ENCODE data around the gene ADPRHL1. TPM values are rescaled to one million over a fixed set of nuclear protein-coding genes. Genes with fewer than 3 reads are reported as not detected.

Gene ADPRHL1
- polyA plus RNA-seq, 1 donor from 2014 or later, result 0.19 TPM

DNA sequence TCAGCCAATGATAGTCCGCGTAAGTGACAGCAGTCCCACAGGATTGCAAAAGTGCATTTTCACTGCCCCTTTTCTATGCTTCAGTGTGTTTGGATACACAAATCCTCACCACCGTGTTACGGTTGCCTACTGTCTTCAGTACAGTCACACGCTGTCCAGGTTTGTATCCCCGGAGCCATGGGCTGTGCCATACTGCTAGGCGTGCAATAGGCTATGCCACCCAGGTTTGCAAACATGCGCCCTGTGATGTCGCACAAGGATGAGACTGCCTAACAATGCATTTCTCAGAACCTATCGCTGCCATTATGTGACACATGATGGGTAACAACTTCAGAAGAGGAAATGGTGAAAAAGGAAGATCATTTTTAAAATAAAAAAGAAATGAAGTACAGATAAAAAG, 16.8 kb upstream of the ADPRHL1 start:
- no peaks in the 10 kb centered on the region for H3K4me1 Mint-ChIP-seq

GRCh38 chr13:113469582-113469981, 16.3 kb upstream of the ADPRHL1 start:
- Mint-ChIP-seq H3K4me3 (no peak overlapping the region), H3K27me3 (no peaks in the 10 kb centered on the region), H3K27ac (no peak overlapping the region), H3K36me3 (peaks cover 2% of the 10 kb centered on the region), H3K4me1 (no peaks in the 10 kb centered on the region), H3K9me3 (peaks cover 0 to 2% (median 0%) of the 10 kb centered on the region in 3 donors)

More for the DNA sequence above, 16.8 kb upstream of the ADPRHL1 start:
- H3K9me3 Mint-ChIP-seq, result peaks cover 0 to 2% (median 0%) of the 10 kb centered on the region in 3 donors
- H3K4me3 Mint-ChIP-seq, result no peak overlapping the region
- no peak overlapping the region for H3K27ac Mint-ChIP-seq
- no peaks in the 10 kb centered on the region for H3K27me3 Mint-ChIP-seq
- peaks cover 2% of the 10 kb centered on the region for H3K36me3 Mint-ChIP-seq

DNA sequence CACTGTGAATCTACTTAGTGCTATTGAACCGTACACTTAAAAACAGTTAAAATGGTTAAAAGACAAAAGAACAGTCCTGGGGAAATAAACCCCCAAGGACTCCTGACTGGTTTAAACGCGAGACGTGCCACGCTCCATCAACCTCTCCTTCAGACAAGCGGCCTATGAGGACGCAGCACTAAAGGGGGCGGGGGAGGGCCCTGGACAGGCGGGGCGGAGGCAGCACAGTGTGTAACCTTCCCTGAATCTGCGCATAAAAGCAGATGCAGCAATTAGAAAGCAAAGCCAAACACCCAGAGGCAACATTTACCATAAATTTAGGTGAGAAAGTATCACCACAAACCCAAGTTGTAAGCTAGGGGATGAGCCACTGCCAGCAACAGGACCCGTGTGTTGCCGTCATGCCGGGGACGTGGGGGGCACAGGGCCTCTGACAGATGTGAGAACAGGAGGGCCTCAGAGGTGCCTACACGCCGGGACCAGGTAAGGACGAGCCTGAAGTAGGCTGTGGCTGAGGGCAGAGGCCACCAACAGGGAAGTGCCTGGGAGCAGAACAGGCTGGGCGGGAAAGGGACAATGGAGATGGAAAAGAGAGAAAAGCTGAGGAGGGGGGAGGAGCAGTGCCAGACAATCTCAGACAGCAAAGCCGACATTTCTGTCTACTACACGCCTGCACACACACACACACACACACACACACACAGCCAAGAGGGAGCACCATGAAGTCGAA, 15.3 kb upstream of the ADPRHL1 start:
- peaks cover 2% of the 10 kb centered on the region for H3K36me3 Mint-ChIP-seq
- no peaks in the 10 kb centered on the region for H3K4me1 Mint-ChIP-seq
- no peaks in the 10 kb centered on the region for H3K27me3 Mint-ChIP-seq
- H3K4me3 Mint-ChIP-seq, result no peak overlapping the region
- peaks cover 0 to 2% (median 0%) of the 10 kb centered on the region in 3 donors for H3K9me3 Mint-ChIP-seq
- no peak overlapping the region for H3K27ac Mint-ChIP-seq

DNA sequence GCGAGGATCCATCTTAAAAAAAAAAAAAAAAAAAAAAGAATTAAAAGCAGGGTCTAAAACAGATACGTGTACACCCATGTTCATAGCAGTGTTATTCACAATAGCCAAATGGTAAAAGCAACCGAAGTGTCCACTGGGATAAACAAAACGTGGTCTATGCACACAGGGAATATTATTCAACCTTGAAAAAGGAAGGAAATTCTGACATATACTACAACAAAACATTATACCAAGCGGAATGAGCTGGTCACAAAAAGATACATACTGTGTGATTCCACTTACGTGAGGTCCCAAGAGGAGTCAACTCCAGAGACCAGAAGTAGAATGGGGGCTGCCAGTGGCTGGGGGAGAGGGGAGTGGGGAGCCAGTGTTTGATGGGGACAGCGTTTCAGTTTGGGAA, 14.7 kb upstream of the ADPRHL1 start:
- Mint-ChIP-seq H3K9me3 (peaks cover 0 to 2% (median 0%) of the 10 kb centered on the region in 3 donors), H3K36me3 (peaks cover 2% of the 10 kb centered on the region), H3K27me3 (no peaks in the 10 kb centered on the region), H3K4me3 (no peak overlapping the region), H3K4me1 (no peaks in the 10 kb centered on the region), H3K27ac (no peak overlapping the region)

DNA sequence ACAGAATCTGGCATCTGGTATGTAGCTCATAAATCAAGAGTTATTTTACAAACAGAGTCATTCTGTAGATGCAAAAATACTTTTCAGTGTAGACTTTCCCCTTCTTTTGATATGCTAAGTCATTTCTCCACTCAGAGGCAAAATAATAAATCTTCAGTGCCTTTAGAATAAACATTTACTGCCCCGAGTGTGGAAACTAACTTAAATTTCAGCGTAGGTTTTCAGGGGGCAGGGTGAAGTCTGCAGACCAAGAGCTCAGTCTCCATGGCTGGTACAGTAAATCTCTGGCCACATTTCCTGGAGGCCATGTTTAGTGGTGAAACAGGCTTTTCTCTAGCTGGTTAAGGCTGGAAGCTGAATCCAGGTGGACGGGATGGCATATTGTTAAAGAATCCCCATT, 13.1 kb upstream of the ADPRHL1 start:
- Mint-ChIP-seq H3K9me3 (peaks cover 0 to 2% (median 0%) of the 10 kb centered on the region in 3 donors), H3K4me3 (no peak overlapping the region), H3K27me3 (no peaks in the 10 kb centered on the region), H3K4me1 (no peaks in the 10 kb centered on the region), H3K36me3 (peaks cover 5% of the 10 kb centered on the region), H3K27ac (no peak overlapping the region)

DNA sequence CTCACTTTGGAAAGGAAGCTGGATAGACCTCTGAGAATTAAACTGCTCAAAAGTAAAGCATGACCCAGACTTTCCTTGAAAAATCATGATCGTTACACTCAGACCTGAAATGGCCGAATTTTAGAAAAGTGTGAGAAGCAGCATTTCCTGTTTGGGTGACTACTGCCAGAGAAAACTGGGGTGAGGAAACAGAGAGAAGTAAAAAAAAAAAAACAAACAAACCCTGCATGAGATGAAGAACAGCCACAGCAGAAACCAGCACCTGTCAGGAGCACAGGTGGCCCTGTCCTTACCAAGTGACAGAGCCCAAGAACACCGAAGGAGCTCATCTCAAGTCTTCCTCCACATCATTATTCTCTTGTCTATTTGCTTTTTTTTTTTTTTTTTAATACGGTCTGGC, 12.0 kb upstream of the ADPRHL1 start:
- Mint-ChIP-seq H3K27me3 (no peaks in the 10 kb centered on the region), H3K4me1 (no peaks in the 10 kb centered on the region), H3K9me3 (peaks cover 0 to 2% (median 0%) of the 10 kb centered on the region in 3 donors), H3K4me3 (peak overlapping the region in 1 of 4 donors; percentile 37), H3K27ac (peak overlapping the region in 1 of 3 donors; percentile 27), H3K36me3 (peaks cover 5% of the 10 kb centered on the region)

DNA sequence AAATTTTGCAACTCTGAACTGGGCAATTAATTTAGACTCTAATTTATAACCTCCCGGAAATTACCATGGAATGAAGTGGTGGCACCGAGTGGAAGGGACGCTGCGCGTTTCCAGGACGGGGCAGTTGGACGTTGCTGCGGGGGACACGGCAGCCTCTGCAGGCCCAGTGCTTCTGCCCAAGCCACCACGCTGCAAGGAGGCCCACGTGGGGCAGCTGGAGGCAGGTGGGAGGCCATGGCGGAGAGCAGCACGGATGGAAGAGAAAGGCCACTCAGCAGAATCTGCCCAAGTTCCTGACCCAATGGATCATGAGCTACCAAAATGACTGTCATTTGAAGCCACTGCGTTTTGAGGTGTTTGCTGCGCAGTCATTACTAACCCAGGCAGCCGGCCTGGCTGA, 11.2 kb upstream of the ADPRHL1 start:
- Mint-ChIP-seq H3K27me3 (no peaks in the 10 kb centered on the region), H3K4me1 (no peaks in the 10 kb centered on the region)

GRCh38 chr13:113461022-113461751, 7.9 kb upstream of the ADPRHL1 start:
- Mint-ChIP-seq H3K9me3 (no peaks in the 10 kb centered on the region), H3K27ac (no peak overlapping the region), H3K36me3 (peaks cover 5% of the 10 kb centered on the region), H3K4me3 (no peak overlapping the region), H3K27me3 (no peaks in the 10 kb centered on the region), H3K4me1 (no peaks in the 10 kb centered on the region)

More for the DNA sequence above, 11.2 kb upstream of the ADPRHL1 start:
- Mint-ChIP-seq H3K4me3 (no peak overlapping the region), H3K36me3 (peaks cover 5% of the 10 kb centered on the region), H3K9me3 (peaks cover 0 to 2% (median 0%) of the 10 kb centered on the region in 3 donors), H3K27ac (no peak overlapping the region)

DNA sequence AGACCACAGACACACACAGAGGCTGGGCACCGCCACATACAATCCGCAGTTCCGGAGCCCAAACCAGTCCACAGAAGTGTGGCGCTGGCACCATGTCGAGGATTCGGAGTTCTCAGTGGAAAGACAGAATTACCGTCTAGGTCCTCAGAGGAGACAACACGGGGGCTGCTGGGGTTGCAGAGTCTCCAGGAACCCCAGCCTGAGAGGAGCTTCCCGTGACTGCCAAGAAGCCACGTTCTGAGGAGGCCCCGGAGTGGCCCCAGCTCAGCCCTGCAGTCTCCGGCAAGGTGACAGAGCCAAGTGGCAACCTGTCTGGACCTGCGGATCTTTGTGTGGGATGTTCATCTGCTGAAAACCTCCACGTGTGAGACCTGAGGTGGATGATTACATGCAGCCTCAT, 7.3 kb upstream of the ADPRHL1 start:
- H3K9me3 Mint-ChIP-seq, result no peaks in the 10 kb centered on the region
- H3K4me1 Mint-ChIP-seq, result no peaks in the 10 kb centered on the region
- no peak overlapping the region for H3K27ac Mint-ChIP-seq
- H3K4me3 Mint-ChIP-seq, result no peak overlapping the region
- H3K36me3 Mint-ChIP-seq, result peaks cover 9% of the 10 kb centered on the region
- H3K27me3 Mint-ChIP-seq, result no peaks in the 10 kb centered on the region

DNA sequence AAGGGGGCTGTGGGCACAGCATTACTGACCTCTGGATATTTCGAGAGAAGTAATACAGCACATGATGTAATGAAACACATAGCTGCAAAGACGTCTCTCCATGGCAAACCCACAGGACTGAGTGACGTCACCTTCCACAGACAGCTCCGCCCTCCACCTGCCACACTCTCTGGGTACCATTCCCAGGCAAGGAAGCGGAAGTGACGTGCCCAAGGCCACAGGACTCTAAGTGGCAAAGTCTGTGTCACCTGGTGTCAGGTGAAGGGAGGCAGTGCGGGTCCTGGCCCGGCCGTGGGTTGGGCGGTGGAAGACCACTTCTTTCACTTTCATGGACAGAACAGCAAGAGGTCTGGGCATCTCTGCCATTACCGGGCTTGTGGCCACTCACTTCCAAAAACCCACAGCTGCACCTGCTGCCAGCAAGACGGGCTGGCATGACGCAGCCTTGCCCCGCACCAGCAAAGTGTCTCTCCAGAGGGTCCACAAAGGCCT, 6.8 kb upstream of the ADPRHL1 start:
- Mint-ChIP-seq H3K9me3 (no peaks in the 10 kb centered on the region), H3K27me3 (no peaks in the 10 kb centered on the region), H3K4me3 (no peak overlapping the region), H3K4me1 (no peaks in the 10 kb centered on the region), H3K27ac (no peak overlapping the region), H3K36me3 (peaks cover 11% of the 10 kb centered on the region)

DNA sequence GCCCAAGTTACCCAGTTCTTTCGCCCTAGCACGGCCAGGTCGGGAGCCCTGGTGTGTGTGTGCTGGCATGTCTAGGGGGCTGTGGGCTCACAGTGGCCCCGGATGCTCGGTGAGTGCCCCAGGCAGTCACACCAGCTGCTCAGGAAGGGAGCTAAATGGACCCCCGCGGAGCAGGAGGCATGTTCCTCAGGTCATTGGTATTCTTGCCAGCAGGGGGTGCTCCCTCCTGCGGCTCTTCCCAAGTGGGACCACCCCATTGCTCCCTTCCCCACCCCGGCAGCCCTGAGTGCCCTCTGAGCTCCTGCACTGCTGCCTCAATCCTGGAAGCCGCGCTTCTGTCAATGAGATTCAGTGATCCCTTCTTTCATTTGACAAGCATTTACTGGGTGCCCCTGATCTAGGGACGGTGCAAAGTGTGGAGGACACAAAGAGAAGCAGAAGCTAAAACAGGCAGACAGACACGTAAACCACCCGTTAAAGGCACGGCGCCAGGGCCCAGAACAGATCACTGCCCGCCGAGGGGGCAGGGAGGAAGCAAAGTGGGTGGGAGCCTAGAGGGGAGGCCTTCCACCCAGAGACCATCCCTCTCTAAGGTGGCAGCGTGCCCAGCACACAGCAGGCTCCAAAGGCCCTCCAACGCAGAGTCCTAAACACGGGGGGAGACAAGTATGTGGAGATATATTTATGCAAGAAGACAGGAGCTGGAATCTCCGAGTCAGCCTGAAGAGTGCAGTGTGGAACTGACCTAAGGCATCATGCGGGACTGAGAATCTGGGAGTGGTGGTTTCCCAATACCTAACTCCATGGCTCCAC, 5.2 kb upstream of the ADPRHL1 start:
- Mint-ChIP-seq H3K36me3 (peaks cover 11% of the 10 kb centered on the region), H3K4me3 (no peak overlapping the region), H3K27me3 (no peaks in the 10 kb centered on the region), H3K4me1 (no peaks in the 10 kb centered on the region), H3K9me3 (no peaks in the 10 kb centered on the region), H3K27ac (no peak overlapping the region)

- H3K27ac Mint-ChIP-seq, result no peak overlapping the region
- H3K27me3 Mint-ChIP-seq, result no peaks in the 10 kb centered on the region
- H3K36me3 Mint-ChIP-seq, result peaks cover 11% of the 10 kb centered on the region
- H3K4me1 Mint-ChIP-seq, result no peaks in the 10 kb centered on the region
- no peaks in the 10 kb centered on the region for H3K9me3 Mint-ChIP-seq
- no peak overlapping the region for H3K4me3 Mint-ChIP-seq
These were observed 4.2 kb upstream of the ADPRHL1 start for GRCh38 chr13:113457510-113457909.

- H3K4me3 Mint-ChIP-seq, result no peak overlapping the region
- no peaks in the 10 kb centered on the region for H3K9me3 Mint-ChIP-seq
- peaks cover 8% of the 10 kb centered on the region for H3K36me3 Mint-ChIP-seq
- H3K4me1 Mint-ChIP-seq, result no peaks in the 10 kb centered on the region
- no peak overlapping the region for H3K27ac Mint-ChIP-seq
- no peaks in the 10 kb centered on the region for H3K27me3 Mint-ChIP-seq
These were observed 2.9 kb upstream of the ADPRHL1 start for GRCh38 chr13:113456116-113456702.

DNA sequence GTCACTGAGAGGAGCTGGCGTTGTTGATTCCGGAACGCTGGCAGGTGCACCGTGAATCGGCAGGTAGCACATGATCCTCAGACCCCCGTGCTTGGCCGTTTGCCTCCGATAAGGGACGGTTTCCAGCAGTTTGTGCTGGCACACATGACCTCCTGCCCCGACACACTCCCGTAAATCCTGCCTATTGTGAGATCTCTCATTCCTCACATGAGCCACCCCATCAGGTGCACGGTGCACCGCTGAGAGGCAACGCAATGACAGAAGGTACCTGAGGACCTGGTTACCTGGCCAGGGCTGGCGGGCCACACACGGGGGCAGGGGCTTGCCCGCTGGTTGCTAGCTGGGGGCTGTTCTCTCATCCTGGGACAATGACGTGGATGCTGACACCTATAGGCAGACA, 2.1 kb upstream of the ADPRHL1 start:
- peaks cover 0 to 6% (median under 1%) of the 10 kb centered on the region in 3 donors for H3K4me1 Mint-ChIP-seq
- H3K27ac Mint-ChIP-seq, result no peak overlapping the region
- H3K4me3 Mint-ChIP-seq, result no peak overlapping the region
- no peaks in the 10 kb centered on the region for H3K27me3 Mint-ChIP-seq
- peaks cover 8% of the 10 kb centered on the region for H3K36me3 Mint-ChIP-seq
- no peaks in the 10 kb centered on the region for H3K9me3 Mint-ChIP-seq

- peaks cover 0 to 8% (median 3%) of the 10 kb centered on the region in 3 donors for H3K4me1 Mint-ChIP-seq
- H3K27me3 Mint-ChIP-seq, result no peaks in the 10 kb centered on the region
- H3K4me3 Mint-ChIP-seq, result no peak overlapping the region
- H3K36me3 Mint-ChIP-seq, result peaks cover 8% of the 10 kb centered on the region
- no peaks in the 10 kb centered on the region for H3K9me3 Mint-ChIP-seq
- peak overlapping the region in 1 of 3 donors; percentile 12 for H3K27ac Mint-ChIP-seq
These were observed 1.6 kb upstream of the ADPRHL1 start for GRCh38 chr13:113454936-113455335.

All from IgD-negative memory B cell (primary cell).